Measurements from ENCODE around the gene CTSS. TPM values are rescaled to one million over a fixed set of nuclear protein-coding genes. Genes with fewer than 3 reads are reported as not detected.

CTSS gene
- polyA plus RNA-seq (2013, experiment 1 of 2), result 1.3 TPM
- 1.1 TPM for polyA plus RNA-seq (2013, experiment 2 of 2)

- H3K27me3 ChIP-seq (ENCODE audit: control insufficient read depth in 1 of 2, insufficient read depth in 1 of 2, low read length in 2 of 2), result no peaks in the 10 kb centered on the region
- H2AK5ac ChIP-seq (ENCODE audit: low read length, severe bottlenecking), result peak within 1 kb of the TSS; percentile 59
- no peak within 1 kb of the TSS for H2BK12ac ChIP-seq (ENCODE audit: low read length in 2 of 2)
- H3K23ac ChIP-seq (ENCODE audit: low read length in 2 of 2), result no peak within 1 kb of the TSS
- peaks cover 2% of the 10 kb centered on the region for H3K4me1 ChIP-seq (ENCODE audit: control insufficient read depth, insufficient read depth, low read depth, low read length)
- H2AFZ ChIP-seq (ENCODE audit: low read depth, low read length), result no peak within 1 kb of the TSS
- peak; percentile 29 for DNase-seq
- no peak within 1 kb of the TSS for H3K4me2 ChIP-seq (ENCODE audit: low read length, poor library complexity, severe bottlenecking)
- no peak within 1 kb of the TSS for H4K91ac ChIP-seq (ENCODE audit: low read length)
- H4K8ac ChIP-seq (ENCODE audit: low read length), result no peak within 1 kb of the TSS
- no peak within 1 kb of the TSS for H2BK120ac ChIP-seq (ENCODE audit: low read depth, low read length)
- no peaks in the 10 kb centered on the region for H3K79me1 ChIP-seq (replicated peaks; ENCODE audit: low read length, poor library complexity, severe bottlenecking)
- no peak within 1 kb of the TSS for H2BK5ac ChIP-seq (ENCODE audit: low read depth, low read length, poor library complexity, severe bottlenecking)
- WGBS, result 68% methylated on average over 3 of the region's 4 CpGs
- H3K18ac ChIP-seq (ENCODE audit: low read depth in 1 of 2, low read length in 2 of 2), result peak within 1 kb of the TSS in 1 of 2 experiments; percentile 57
- H3K27ac ChIP-seq (ENCODE audit: low read length, poor library complexity, severe bottlenecking), result peak within 1 kb of the TSS; percentile 62
- H2BK15ac ChIP-seq (ENCODE audit: low read depth, poor library complexity, severe bottlenecking), result no peak within 1 kb of the TSS
- no peak within 1 kb of the TSS for H3K14ac ChIP-seq (ENCODE audit: low read length in 2 of 2)
- H3K9ac ChIP-seq (ENCODE audit: low read length), result peak within 1 kb of the TSS; percentile 89
- H3K9me3 ChIP-seq (ENCODE audit: control insufficient read depth, low read length), result peaks cover under 1% of the 10 kb centered on the region
- peak within 1 kb of the TSS in 1 of 2 experiments; percentile 72 for H3K4me3 ChIP-seq (ENCODE audit: insufficient read depth in 1 of 2, low read depth in 1 of 2, low read length in 2 of 2)
- no peaks in the 10 kb centered on the region for H3K36me3 ChIP-seq (ENCODE audit: control insufficient read depth in 1 of 2, insufficient read depth in 2 of 2, low read depth in 1 of 2, low read length in 2 of 2)
- peak within 1 kb of the TSS in 1 of 2 experiments; percentile 17 for H3K4ac ChIP-seq (ENCODE audit: low read depth in 1 of 2, low read length in 2 of 2)
Observed at GRCh38 chr1:150765296-150765976, at the start of gene CTSS. TSS of gene CTSS (minus strand) at chr1:150765778. CDS start at chr1:150764763, 1,015 bp downstream.

DNA sequence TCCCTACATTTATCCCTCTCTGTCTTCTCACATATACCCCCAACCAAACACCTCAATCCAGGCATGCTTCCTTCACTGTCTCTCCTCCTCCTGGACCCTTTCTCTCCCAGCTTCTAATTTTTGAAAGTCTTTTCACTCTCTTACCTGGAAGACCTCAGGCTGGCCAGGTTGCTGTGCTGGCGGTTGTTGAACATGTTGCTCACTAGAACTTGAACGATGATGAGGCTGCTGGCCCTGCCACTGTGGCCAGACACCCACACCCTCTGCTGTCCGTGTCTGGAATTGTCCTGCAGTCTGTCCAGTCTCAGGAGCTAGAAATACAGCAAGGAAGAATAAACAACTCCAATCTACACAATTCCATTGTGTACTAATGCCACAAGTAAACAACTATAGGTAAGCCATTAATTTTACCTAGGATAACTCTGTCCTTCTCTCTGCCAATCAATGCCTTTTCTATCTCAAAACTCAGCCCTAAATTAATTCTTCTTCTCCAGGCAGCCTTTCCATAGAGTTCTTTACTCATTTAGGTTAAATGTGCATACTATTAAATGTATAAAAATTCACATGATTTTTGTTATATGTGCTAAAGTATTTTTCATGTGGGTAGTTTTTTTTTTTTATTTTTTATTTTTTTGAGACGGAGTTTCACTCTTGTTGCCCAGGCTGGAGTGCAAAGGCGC, 47.6 kb upstream of the CTSS start:
- DNase-seq, result peak; percentile 73
- no peaks in the 10 kb centered on the region for H3K9me3 ChIP-seq (ENCODE audit: control insufficient read depth, low read length)

DNA sequence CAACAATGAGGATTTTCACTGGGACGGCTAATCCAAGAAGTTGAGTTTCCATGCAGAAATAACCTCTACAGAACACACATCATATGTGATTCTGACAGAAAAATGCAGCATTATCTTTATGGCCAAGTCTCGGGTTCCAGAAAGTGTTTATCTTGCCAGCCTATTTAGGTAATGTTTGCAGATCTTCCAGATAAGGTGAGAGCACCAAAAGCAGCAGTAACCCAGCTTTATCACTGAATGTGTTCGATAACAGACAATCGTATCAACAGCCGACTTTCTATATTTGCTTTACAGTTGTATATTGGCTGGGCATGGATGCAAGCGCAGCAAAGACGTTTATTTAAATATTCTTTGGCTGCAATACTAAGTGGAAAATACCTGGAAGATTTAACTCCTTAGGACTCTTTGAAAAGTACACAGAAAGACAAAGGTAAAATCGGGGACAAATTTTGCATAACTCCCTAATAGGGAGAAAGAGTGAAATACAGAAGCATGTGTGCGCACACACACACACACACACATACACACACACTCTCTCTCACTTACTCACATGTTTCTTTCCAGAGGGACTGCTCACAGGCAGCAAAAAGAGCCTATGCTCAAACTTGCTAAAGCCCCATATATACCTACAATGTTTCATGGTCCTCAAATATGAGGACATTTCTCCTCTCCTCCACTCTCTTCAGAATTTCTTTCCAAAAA, 45.5 kb upstream of the CTSS start:
- H3K27ac ChIP-seq (ENCODE audit: low read length, poor library complexity, severe bottlenecking), result no peak overlapping the region
- no peak overlapping the region for H3K4ac ChIP-seq (ENCODE audit: low read depth in 1 of 2, low read length in 2 of 2)
- no peak overlapping the region for H2AK5ac ChIP-seq (ENCODE audit: low read length, severe bottlenecking)
- H3K23ac ChIP-seq (ENCODE audit: low read length in 2 of 2), result no peak overlapping the region
- H2BK15ac ChIP-seq (ENCODE audit: low read depth, poor library complexity, severe bottlenecking), result no peak overlapping the region
- DNase-seq, result no peak
- H3K18ac ChIP-seq (ENCODE audit: low read depth in 1 of 2, low read length in 2 of 2), result no peak overlapping the region
- peaks cover 29 to 59% of the 10 kb centered on the region in 2 experiments for H3K36me3 ChIP-seq (ENCODE audit: control insufficient read depth in 1 of 2, insufficient read depth in 2 of 2, low read depth in 1 of 2, low read length in 2 of 2)
- H4K8ac ChIP-seq (ENCODE audit: low read length), result no peak overlapping the region
- H3K4me3 ChIP-seq (ENCODE audit: insufficient read depth in 1 of 2, low read depth in 1 of 2, low read length in 2 of 2), result no peak overlapping the region
- no peaks in the 10 kb centered on the region for H3K9me3 ChIP-seq (ENCODE audit: control insufficient read depth, low read length)
- peak overlapping the region; percentile 69 for H3K9ac ChIP-seq (ENCODE audit: low read length)
- no peak overlapping the region for H4K91ac ChIP-seq (ENCODE audit: low read length)
- H3K14ac ChIP-seq (ENCODE audit: low read length in 2 of 2), result no peak overlapping the region
- H2AFZ ChIP-seq (ENCODE audit: low read depth, low read length), result no peak overlapping the region
- no peak overlapping the region for H2BK12ac ChIP-seq (ENCODE audit: low read length in 2 of 2)
- no peak overlapping the region for H2BK5ac ChIP-seq (ENCODE audit: low read depth, low read length, poor library complexity, severe bottlenecking)
- H3K4me2 ChIP-seq (ENCODE audit: low read length, poor library complexity, severe bottlenecking), result no peak overlapping the region
- H2BK120ac ChIP-seq (ENCODE audit: low read depth, low read length), result no peak overlapping the region
- peaks cover 1% of the 10 kb centered on the region for H3K4me1 ChIP-seq (ENCODE audit: control insufficient read depth, insufficient read depth, low read depth, low read length)
- H3K27me3 ChIP-seq (ENCODE audit: control insufficient read depth in 1 of 2, insufficient read depth in 1 of 2, low read length in 2 of 2), result no peaks in the 10 kb centered on the region
- 88% methylated on average over 9 of the region's 9 CpGs for WGBS
- peaks cover 4% of the 10 kb centered on the region for H3K79me1 ChIP-seq (replicated peaks; ENCODE audit: low read length, poor library complexity, severe bottlenecking)

More for the DNA sequence above, 47.6 kb upstream of the CTSS start:
- no peak overlapping the region for H3K23ac ChIP-seq (ENCODE audit: low read length in 2 of 2)
- H2BK15ac ChIP-seq (ENCODE audit: low read depth, poor library complexity, severe bottlenecking), result no peak overlapping the region
- no peak overlapping the region for H3K14ac ChIP-seq (ENCODE audit: low read length in 2 of 2)
- WGBS, result 60% methylated on average over 5 of the region's 5 CpGs
- H3K4ac ChIP-seq (ENCODE audit: low read depth in 1 of 2, low read length in 2 of 2), result no peak overlapping the region
- peak overlapping the region; percentile 69 for H3K9ac ChIP-seq (ENCODE audit: low read length)
- no peak overlapping the region for H2AK5ac ChIP-seq (ENCODE audit: low read length, severe bottlenecking)
- H4K8ac ChIP-seq (ENCODE audit: low read length), result no peak overlapping the region
- no peak overlapping the region for H2AFZ ChIP-seq (ENCODE audit: low read depth, low read length)
- H3K36me3 ChIP-seq (ENCODE audit: control insufficient read depth in 1 of 2, insufficient read depth in 2 of 2, low read depth in 1 of 2, low read length in 2 of 2), result peaks cover 39 to 73% of the 10 kb centered on the region in 2 experiments
- H3K27ac ChIP-seq (ENCODE audit: low read length, poor library complexity, severe bottlenecking), result no peak overlapping the region
- H4K91ac ChIP-seq (ENCODE audit: low read length), result no peak overlapping the region
- peaks cover 8% of the 10 kb centered on the region for H3K79me1 ChIP-seq (replicated peaks; ENCODE audit: low read length, poor library complexity, severe bottlenecking)
- no peak overlapping the region for H2BK12ac ChIP-seq (ENCODE audit: low read length in 2 of 2)
- H3K27me3 ChIP-seq (ENCODE audit: control insufficient read depth in 1 of 2, insufficient read depth in 1 of 2, low read length in 2 of 2), result no peaks in the 10 kb centered on the region
- no peak overlapping the region for H3K4me2 ChIP-seq (ENCODE audit: low read length, poor library complexity, severe bottlenecking)
- no peak overlapping the region for H2BK120ac ChIP-seq (ENCODE audit: low read depth, low read length)
- no peak overlapping the region for H3K4me3 ChIP-seq (ENCODE audit: insufficient read depth in 1 of 2, low read depth in 1 of 2, low read length in 2 of 2)
- peaks cover 1% of the 10 kb centered on the region for H3K4me1 ChIP-seq (ENCODE audit: control insufficient read depth, insufficient read depth, low read depth, low read length)
- no peak overlapping the region for H3K18ac ChIP-seq (ENCODE audit: low read depth in 1 of 2, low read length in 2 of 2)
- no peak overlapping the region for H2BK5ac ChIP-seq (ENCODE audit: low read depth, low read length, poor library complexity, severe bottlenecking)

DNA sequence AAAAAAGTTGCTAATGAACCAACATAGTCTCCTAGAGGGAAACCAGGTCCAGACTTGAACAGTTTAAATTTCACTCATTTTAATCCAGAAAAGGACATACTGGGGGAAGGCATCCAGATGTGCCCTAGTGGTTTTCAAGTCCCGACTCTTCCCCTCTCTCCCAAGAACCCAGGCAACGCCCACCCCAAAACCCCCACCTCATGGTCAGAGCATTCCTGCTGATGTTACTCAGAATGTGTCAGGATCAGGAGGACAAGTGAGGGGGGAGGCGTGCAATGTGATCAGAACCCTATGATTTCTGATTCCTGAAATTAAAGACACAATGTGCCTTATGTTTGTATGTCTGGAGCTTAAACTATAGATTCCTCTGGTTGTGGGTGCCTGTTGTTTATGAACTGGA, 44.1 kb upstream of the CTSS start:
- H4K91ac ChIP-seq (ENCODE audit: low read length), result no peak overlapping the region
- H3K79me1 ChIP-seq (replicated peaks; ENCODE audit: low read length, poor library complexity, severe bottlenecking), result peaks cover 3% of the 10 kb centered on the region
- H3K4me2 ChIP-seq (ENCODE audit: low read length, poor library complexity, severe bottlenecking), result no peak overlapping the region
- no peaks in the 10 kb centered on the region for H3K27me3 ChIP-seq (ENCODE audit: control insufficient read depth in 1 of 2, insufficient read depth in 1 of 2, low read length in 2 of 2)
- H2AK5ac ChIP-seq (ENCODE audit: low read length, severe bottlenecking), result no peak overlapping the region
- H3K18ac ChIP-seq (ENCODE audit: low read depth in 1 of 2, low read length in 2 of 2), result no peak overlapping the region
- WGBS, result 85% methylated on average over 1 of the region's 3 CpGs
- no peaks in the 10 kb centered on the region for H3K9me3 ChIP-seq (ENCODE audit: control insufficient read depth, low read length)
- H2AFZ ChIP-seq (ENCODE audit: low read depth, low read length), result no peak overlapping the region
- no peak overlapping the region for H2BK12ac ChIP-seq (ENCODE audit: low read length in 2 of 2)
- H2BK120ac ChIP-seq (ENCODE audit: low read depth, low read length), result no peak overlapping the region
- peaks cover 1% of the 10 kb centered on the region for H3K4me1 ChIP-seq (ENCODE audit: control insufficient read depth, insufficient read depth, low read depth, low read length)
- no peak overlapping the region for H4K8ac ChIP-seq (ENCODE audit: low read length)
- peak overlapping the region; percentile 95 for H3K9ac ChIP-seq (ENCODE audit: low read length)
- no peak overlapping the region for H3K4me3 ChIP-seq (ENCODE audit: insufficient read depth in 1 of 2, low read depth in 1 of 2, low read length in 2 of 2)
- no peak overlapping the region for H2BK15ac ChIP-seq (ENCODE audit: low read depth, poor library complexity, severe bottlenecking)
- no peak overlapping the region for H3K14ac ChIP-seq (ENCODE audit: low read length in 2 of 2)
- H3K27ac ChIP-seq (ENCODE audit: low read length, poor library complexity, severe bottlenecking), result no peak overlapping the region
- H2BK5ac ChIP-seq (ENCODE audit: low read depth, low read length, poor library complexity, severe bottlenecking), result no peak overlapping the region
- no peak overlapping the region for H3K4ac ChIP-seq (ENCODE audit: low read depth in 1 of 2, low read length in 2 of 2)
- H3K23ac ChIP-seq (ENCODE audit: low read length in 2 of 2), result no peak overlapping the region
- H3K36me3 ChIP-seq (ENCODE audit: control insufficient read depth in 1 of 2, insufficient read depth in 2 of 2, low read depth in 1 of 2, low read length in 2 of 2), result peaks cover 25 to 64% of the 10 kb centered on the region in 2 experiments
- DNase-seq, result peak; percentile 19

Data from mesenchymal stem cell (in vitro differentiated cells and primary cell).